VCaP (cell line): ENCODE data around the gene C10orf143.

Source experiments
- H3K27ac ChIP-seq: fragments of 450-650 bp; 2 replicates; pipeline ENCODE4 v1.5.1; 2017
- TF ChIP-seq, protein P1 (sequence below): fragments of 450-650 bp; conservative IDR thresholded peaks from 2 replicates; pipeline ENCODE4 v1.5.1; 2017; ENCODE audit warnings: mild to moderate bottlenecking, moderate library complexity

Gene C10orf143

GRCh38 chr10:130038611-130039109 lies 72.0 kb downstream of the C10orf143 start:
- TF ChIP-seq, protein P1, sequence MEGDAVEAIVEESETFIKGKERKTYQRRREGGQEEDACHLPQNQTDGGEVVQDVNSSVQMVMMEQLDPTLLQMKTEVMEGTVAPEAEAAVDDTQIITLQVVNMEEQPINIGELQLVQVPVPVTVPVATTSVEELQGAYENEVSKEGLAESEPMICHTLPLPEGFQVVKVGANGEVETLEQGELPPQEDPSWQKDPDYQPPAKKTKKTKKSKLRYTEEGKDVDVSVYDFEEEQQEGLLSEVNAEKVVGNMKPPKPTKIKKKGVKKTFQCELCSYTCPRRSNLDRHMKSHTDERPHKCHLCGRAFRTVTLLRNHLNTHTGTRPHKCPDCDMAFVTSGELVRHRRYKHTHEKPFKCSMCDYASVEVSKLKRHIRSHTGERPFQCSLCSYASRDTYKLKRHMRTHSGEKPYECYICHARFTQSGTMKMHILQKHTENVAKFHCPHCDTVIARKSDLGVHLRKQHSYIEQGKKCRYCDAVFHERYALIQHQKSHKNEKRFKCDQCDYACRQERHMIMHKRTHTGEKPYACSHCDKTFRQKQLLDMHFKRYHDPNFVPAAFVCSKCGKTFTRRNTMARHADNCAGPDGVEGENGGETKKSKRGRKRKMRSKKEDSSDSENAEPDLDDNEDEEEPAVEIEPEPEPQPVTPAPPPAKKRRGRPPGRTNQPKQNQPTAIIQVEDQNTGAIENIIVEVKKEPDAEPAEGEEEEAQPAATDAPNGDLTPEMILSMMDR: no peak
- H3K27ac ChIP-seq: no peak overlapping the region

GRCh38 chr10:130038019-130038555 lies 72.5 kb downstream of the C10orf143 start:
- H3K27ac ChIP-seq: no peak overlapping the region
- TF ChIP-seq, protein P1: no peak

- H3K27ac ChIP-seq: no peak overlapping the region
- TF ChIP-seq, protein P1: no peak
Measured at GRCh38 chr10:130037169-130037661, 73.4 kb downstream of the C10orf143 start.

GRCh38 chr10:130036296-130037065 lies 74.1 kb downstream of the C10orf143 start:
- TF ChIP-seq, protein P1: no peak
- no peak overlapping the region for H3K27ac ChIP-seq

- H3K27ac ChIP-seq: no peak overlapping the region
- TF ChIP-seq, protein P1: no peak
Measured at GRCh38 chr10:130029209-130029608, 81.4 kb downstream of the C10orf143 start.

DNA sequence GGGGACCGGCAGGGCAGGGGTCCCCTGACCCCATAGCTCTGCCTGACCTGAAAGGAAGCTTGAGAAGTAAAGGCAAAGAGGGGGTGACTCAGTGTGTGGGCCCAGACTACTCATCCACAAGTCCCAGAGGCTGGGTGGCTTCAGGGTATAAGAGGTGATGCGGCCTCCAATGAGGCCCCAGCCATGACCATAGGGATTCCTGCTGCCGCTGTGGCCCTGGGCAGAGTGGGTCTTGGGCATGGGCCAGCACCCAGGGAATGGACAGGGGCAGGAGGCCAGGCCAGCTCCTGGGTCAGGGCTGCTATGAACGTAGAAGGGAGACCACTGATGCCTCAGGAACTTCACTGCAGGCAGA lies 82.2 kb downstream of the C10orf143 start:
- TF ChIP-seq, protein P1: no peak
- no peak overlapping the region for H3K27ac ChIP-seq

DNA sequence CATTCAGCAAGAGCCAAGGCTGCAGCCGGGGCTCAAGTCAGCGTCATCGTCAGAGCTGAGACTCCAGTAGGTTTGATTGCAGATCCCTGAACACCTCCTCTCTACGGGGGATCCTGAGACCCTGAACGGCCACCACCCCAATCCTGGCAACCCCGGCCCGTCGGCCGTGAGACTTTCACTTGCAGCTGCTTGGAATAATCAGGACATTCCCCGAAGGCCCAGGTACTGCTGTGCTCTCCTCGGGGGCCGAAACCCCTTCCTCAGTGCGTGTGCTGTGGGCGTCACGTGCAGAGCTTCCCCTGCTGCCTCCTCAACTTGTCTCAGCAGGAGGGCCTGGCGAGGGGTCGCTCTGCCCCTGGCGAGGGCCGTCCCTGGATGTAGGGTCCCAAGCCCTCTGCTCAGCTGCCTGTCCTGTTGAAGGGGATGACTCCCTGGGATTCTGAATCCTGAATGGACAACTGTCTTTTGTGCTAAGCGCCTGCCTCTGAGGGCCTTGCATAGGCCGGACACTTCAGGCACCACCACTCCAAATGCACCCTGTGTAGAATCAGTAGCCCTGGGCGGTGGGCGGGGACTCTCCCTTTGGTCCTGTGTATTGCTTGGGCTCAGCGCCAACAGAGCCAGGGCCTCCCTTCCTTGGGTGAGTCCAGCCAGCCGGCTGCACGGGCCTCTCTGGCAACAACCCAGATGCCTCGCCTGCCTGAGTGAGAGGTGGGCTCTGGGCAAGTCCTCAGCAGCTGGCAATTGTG lies 82.7 kb downstream of the C10orf143 start:
- TF ChIP-seq, protein P1: no peak

More for the DNA sequence above, 82.7 kb downstream of the C10orf143 start:
- no peak overlapping the region for H3K27ac ChIP-seq
